ENCODE data around the gene MED23.

Gene MED23

GRCh38 chr6:131638013-131638412, 10.0 kb upstream of the MED23 start:
- no peak for DNase-seq

DNA sequence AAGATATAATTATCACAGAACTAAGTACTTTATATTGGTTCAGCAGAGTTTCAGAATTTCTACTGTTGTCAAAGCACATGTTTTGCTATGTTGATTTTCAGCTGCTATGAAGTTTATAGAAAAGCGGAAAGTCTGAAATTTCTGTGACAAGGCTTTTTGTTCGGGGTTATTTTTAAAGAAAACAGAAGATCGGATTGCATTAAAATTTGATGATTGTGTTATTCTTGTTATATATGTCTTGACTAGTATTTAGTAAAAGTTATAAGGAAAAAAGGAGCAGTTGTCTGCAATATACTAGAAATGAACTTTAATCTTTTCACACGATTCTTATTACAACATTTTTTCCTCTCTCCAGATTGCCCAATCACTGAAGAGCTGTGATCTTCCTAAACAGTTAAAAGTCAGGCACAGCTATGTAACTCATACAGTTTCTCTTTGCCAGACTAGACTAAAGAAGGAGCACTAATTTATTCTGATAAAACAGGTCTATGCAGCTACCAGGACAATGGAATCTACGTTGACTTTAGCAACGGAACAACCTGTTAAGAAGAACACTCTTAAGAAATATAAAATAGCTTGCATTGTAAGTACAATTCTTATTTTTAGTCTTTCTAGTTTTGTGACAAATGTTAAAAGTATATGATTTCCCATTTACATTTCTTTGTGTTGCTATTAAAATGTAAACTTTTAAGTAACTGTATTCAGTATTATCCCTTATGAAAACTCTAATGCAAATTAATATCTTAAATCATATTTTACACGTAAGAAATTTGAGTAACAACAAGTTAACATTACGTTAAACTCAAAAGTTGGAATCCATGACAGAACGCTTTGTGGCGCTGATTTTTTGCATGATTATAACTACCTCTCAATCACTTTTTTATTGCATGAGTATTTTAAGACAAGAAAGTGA, 9.1 kb upstream of the MED23 start, which contains the start of gene ENPP3:
Gene ENPP3 (plus strand): TSS at position 423 of the 913 bp plus-strand sequence. CDS start 83 bp downstream, at position 506.
- no peak for DNase-seq

- peak; percentile 82 for DNase-seq
These were observed 7.6 kb upstream of the MED23 start for GRCh38 chr6:131635384-131636340.

DNA sequence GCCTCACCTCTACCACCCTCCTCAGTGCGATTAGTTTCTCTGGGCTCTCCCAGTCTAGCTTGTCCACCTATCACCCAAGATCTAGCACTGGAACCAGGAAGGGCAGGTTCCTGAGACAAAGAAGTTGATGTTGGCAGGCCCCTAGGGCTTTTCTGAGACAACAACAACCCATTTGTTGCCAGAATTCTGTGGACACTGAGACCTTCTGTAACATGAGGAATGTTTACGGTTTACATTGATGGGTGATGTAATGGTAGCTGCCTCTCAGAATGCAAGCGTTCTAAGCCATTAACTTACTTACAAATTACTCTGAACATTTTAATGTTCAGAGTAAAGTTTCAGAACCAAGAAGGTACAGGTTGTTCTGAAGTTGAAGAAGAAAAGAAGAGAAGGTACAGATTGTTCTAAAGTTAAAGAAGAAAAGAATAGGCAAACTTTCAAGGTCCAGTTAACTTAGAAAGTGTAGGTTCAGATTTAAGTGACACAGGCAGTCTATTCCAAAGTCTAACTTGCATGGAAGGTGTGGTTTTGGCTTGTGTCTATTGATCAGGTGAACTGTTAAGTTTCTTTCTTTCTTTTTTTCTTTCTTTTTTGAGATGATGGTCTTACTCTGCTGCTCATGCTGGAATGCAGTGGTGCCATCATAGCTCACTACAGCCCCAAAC, 3.7 kb upstream of the MED23 start:
- DNase-seq, result no peak

DNA sequence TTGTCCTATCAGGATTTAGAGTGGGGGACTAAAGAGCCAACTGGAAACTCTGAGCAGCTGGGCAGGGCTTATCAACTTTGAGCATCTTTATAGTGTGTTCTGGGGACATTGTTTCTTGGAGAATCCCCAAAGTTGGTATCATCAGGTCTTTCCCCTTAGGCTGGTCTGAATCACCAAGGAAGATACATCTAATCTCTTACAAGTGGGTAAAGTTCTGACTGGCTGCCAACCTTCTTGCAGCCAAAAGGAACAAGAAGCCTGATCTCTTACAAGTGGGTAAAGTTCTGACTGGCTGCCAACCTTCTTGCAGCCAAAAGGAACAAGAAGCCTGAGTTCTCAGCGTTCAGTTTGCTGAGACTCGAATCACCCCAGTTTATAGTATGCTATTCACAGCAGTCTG, 1.6 kb upstream of the MED23 start:
- peak; percentile 42 for DNase-seq

DNA sequence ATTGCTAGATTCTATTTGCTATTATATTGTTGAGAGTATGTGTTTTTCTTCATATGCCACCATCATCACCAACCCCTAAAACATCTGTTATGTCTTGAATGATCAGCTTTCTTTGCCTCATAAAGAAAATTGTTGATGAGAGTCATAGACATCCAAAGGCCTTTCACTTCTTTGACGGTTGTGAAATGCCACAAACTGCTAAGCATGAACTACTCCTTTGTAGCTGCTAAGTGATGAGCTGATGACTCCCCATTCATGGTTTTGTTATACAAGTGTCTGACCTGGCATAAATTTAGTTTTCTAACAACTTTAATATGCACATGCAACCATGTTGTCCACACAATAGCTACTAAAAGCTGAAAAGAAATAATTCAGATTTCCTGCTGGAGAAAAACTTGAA, 684 bp upstream of the MED23 start:
- no peak for DNase-seq

DNA sequence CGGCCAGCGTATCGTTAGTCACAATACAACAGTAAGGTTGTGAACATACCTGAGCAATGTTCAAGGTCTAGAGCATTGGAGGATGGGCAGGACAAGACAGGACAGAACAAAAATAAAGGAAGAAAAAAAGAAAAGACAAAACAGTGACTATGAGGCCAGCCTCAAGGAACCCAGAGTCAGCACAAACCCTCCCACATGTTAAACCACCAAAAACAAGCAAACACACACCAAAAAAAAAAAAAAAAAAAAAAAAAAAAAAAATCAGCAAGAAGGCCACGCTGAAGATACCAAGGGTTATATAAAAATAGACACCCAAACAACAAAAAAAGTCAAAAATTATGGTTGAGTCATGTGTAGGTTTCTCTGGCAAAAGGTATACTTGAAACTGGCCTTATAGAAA, 12.8 kb downstream of the MED23 start:
- no peak for DNase-seq

DNA sequence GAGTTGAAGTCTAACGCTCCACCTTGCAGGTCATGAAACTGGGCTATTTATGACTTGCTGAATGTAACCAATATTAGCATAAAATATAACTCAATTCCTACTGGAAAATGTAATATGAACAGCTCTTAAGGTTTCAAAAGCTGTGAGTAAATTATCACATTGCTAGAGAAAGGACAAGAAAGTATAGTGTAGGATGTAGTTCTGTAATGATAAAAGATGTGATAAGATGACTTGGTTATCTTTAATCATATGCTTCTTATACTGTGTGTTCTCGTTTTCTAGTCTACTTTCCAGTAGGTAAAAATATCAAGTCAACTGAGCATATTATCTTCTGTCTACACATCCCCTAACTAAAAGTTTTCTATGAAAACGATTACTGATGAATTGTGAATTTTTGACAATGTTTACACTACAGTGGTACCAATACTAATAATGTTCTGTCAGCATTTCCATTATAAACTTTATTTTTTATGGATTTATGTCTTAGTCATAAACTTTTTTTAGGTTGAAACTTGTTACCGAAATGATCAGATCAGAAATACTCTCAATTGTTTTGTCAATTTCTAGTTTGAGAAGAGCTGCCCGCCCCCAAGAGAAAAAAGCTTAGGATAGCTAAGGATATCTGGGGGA, 14.6 kb downstream of the MED23 start:
- no peak for DNase-seq

DNA sequence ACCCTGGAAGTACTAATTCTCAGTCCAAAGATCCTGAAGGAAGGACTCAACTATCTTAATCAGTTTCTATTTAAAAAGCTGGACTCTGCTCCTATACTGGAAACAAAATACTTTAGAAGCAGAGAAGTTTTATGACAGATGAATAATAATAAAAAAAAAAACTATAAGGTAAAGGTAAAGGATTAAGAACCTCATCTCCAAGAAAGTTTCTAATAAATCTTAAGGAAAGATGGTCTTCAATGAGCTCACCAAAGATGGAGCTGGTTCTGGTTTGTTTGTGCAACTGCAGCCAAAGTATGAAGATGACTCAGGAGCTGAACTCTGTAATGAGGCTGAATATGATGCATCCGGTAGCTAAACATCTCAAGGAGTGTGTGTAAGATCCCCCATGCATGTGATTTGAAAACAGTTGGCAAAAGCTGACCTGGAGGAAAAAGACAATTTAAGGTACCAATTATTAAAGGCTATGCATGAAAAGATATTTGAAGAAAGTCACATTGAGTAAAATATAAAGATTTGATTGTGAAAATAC, 25.2 kb downstream of the MED23 start:
- DNase-seq, result no peak

DNA sequence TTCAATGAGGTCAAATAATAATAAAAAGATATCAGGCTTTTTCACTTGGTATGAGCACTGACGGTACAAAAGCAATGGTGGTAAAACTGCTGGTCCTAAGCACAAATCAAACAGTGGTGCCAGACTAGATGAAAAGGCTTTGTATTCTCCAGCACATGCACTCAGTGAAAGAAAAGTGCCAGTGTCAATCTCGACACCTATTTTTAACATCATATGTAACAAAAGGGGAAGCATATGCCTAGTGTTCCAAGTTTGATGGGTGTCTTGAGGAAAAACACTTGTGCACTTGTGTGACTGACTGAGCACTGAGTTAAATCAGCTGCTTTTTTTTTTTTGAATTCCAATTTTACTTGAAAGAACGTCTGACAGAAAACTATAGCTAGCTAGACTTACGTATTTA, 27.3 kb downstream of the MED23 start:
- DNase-seq, result no peak

- DNase-seq, result no peak
These were observed 30.6 kb downstream of the MED23 start for GRCh38 chr6:131597446-131597845.

- DNase-seq, result no peak
These were observed 34.0 kb downstream of the MED23 start for GRCh38 chr6:131594074-131594473.

GRCh38 chr6:131592935-131593334, 35.1 kb downstream of the MED23 start:
- no peak for DNase-seq

DNA sequence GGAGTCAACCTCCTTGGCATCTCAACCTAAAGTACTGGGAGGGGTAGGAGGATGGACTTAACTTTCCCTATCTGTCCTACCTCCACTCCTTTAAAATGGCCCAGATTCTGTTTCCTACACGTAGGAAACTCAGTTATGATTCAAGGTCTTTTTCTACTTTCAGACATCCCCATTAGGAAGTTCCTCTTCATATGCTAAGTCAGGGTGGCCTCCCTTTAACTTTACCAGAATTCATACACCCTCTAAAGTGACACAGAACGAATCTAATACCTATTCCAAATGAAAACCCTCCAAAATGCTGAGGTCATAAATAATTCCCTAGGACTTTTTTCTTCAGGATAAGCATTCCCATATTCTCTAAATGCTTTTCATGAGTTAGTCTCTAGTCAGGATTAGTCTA, 39.4 kb downstream of the MED23 start:
- no peak for DNase-seq

- no peak for DNase-seq
These were observed 40.1 kb downstream of the MED23 start for GRCh38 chr6:131587909-131588308.

DNA sequence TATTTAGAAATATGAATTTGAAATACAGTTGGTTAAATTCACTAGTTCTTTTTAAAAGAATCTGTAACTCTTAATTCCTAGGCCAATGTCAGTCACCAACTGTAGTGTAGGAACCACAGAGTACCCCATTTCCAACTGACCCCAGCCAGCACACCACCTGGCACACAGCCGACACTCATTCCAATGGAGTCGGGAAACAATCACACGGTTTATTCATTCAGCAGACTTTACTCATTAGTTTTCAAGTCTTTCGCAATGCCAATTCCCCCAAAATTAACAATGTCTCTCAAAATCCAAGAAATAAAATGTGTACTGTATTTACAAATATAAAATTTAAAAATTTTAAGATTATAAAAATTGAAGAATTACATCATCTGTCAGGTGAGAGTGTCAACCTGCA, 41.5 kb downstream of the MED23 start:
- DNase-seq, result no peak

DNA sequence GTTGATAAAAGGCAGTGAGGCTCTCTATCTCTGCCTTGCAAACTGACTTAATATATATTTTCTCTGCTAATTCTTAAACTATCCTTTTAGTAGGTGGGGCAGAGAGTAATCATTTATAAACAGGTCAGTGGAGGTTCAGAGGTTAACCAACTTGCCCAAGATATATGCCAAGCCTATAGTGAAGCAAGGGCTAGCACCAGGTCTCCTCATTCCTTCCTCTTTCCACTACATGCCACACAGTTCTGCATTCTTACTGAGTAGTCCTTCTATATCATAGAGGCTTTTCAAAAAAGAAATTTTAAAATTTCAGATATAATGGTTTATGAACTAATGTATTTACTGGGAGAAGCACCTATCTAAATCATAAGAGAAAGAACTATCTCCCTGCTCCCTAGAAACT, 46.5 kb downstream of the MED23 start:
- DNase-seq, result no peak

GRCh38 chr6:131575834-131576478, 52.1 kb downstream of the MED23 start:
- no peak for DNase-seq

DNA sequence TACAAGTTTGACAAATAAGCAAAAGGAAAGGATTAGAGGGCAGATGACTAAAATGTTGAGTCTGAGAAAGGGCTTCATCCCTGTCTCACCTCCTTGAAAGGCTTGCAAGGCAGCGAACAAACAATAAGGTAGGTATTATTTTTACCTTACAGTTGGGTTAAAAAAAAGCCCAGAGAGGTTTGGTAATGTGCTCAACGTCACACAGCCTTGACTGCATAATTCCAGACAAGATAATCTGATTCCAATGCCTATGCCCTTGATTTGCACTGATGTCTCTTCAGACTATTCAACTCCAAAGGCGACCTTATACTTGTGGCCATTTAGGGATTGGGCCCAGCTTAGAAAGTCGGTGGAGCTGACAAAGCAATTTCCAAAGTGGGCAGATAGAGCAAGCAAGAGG, 53.4 kb downstream of the MED23 start:
- no peak for DNase-seq

- DNase-seq, result no peak
These were observed 53.9 kb downstream of the MED23 start for GRCh38 chr6:131574133-131574532.

GRCh38 chr6:131572686-131573415, 55.2 kb downstream of the MED23 start, which contains the start of gene ARG1:
ARG1 (plus strand) TSS chr6:131573226; CDS start chr6:131573283, 57 bp downstream.
- DNase-seq, result no peak

Data from DMS79 (cell line).